GM12873 (cell line): ENCODE measurements around the gene MACROH2A1.

Experiments
- TF ChIP-seq, protein P1 (sequence below): IDR thresholded peaks from 2 replicates; pipeline ENCODE4 v1.5.1; 2012; ENCODE audit warnings: low read depth, mild to moderate bottlenecking, moderate library complexity, low read length, control low read depth; ENCODE audit not compliant: insufficient read depth; ENCODE audit errors: missing control alignments

MACROH2A1 gene

DNA sequence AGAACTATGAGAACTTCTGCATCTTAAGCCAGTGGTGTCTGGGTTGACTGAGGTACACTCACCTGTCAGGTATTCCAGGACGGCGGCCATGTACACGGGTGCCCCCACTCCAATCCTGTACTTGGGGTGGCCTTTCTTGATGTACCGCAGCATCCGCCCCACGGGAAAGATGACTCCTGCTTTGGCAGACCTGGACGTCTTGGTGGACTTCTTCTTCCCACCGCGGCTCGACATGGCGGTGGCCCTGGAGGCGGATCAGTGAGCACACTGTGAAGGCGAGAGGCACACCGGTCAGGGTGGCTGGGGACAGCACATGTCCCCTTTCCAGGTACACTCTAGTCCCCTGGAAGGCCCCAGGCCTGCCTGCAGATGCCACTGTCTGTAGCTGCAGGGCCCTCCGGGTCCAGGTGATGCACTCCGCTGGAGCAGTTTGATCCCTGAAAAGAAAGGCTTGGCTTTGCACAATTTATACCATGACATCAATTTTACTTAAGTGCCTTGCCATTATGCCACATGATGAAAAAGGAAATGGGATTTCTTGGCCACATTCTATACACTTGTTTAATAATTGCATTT is 10.1 kb downstream of the MACROH2A1 start:
- TF ChIP-seq, protein P1, sequence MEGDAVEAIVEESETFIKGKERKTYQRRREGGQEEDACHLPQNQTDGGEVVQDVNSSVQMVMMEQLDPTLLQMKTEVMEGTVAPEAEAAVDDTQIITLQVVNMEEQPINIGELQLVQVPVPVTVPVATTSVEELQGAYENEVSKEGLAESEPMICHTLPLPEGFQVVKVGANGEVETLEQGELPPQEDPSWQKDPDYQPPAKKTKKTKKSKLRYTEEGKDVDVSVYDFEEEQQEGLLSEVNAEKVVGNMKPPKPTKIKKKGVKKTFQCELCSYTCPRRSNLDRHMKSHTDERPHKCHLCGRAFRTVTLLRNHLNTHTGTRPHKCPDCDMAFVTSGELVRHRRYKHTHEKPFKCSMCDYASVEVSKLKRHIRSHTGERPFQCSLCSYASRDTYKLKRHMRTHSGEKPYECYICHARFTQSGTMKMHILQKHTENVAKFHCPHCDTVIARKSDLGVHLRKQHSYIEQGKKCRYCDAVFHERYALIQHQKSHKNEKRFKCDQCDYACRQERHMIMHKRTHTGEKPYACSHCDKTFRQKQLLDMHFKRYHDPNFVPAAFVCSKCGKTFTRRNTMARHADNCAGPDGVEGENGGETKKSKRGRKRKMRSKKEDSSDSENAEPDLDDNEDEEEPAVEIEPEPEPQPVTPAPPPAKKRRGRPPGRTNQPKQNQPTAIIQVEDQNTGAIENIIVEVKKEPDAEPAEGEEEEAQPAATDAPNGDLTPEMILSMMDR: no peak

DNA sequence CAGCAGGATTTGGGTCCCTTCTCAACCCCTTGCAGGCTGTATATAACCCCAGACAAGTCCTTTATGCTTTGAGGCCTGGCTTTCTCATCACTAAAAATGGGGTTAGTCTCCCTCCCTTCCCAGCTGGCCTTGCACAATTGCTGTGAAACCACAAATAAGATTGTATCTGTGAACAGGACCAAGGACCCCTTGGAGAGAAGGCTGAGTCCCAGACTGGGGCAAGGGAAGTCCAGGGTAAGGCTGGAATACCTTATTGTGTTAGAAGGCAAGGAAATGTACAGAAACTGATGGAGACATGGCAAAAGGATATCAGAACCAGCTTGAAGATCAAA is 11.4 kb downstream of the MACROH2A1 start:
- TF ChIP-seq, protein P1: no peak

DNA sequence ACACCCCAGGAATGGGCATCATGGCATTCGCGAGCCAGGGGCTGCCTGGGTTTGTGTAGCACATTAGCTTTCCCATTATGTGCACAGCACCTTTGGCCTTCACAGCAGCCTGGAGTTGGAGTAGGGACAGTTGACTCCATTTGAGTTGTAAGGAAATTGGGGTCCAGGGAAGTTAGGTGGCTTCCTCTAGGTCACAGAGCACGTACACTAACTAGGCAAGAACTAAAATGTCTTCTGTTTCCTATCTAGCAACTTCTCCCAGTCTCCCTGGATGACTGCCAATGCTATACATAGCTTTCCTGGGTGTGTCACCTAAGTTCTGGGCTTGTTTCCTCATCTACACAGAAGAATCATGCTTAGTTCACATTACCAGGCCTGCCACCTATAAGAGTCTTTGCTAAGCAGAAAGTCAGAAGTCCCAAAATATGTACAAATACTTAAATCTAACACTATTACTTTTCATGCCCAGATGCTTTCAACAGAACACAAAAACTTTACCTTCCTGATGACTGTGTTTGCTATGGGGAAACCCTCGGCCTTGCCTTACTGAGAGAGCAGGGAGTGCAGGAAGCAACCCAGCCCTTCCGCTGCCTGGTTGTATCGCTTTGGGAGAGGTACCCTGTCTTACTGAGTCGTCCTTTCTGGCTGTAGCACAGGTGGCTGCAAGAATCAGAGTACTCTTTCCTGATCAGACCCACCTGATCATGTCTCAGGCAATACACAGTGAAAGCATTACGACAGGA is 12.0 kb downstream of the MACROH2A1 start:
- TF ChIP-seq, protein P1: no peak

DNA sequence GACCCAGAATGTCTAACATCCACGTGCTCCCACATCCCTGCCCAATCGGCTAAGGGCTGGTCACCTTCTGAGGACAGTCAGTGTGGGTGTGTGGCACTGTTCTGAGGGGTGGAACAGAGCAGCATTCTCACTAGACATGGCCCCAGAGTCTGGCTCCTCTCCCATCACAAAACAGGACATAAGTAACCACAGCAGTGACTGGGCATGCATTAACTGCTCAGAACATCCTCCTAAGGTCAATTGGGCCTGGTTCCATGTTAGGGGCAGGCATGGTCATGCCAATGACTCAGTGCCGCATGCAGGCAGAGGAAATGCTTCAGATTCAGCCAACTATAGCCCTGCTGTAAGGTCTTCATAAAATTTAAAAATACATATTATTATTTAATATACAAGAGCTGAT is 12.9 kb downstream of the MACROH2A1 start:
- TF ChIP-seq, protein P1: no peak

DNA sequence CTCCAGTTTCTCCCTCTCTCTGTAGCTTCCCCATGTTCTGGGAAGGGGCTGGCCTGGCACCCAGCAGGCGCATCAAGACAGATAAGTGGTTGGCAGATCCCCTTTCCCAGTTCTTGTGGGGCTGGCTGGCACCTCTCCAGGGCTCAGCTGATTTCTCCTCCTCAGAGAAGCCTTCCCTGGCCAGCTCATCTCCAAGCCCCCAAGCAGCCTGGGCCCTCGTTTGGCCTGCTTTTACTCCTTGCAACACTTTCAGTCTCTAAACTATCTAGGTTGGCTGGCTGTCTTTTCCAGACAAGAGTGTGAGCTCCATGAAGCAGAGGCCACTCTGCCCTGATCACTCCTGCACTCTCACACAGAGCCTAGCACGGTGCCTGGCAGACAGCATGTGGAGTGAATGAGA is 13.5 kb downstream of the MACROH2A1 start:
- TF ChIP-seq, protein P1: no peak

DNA sequence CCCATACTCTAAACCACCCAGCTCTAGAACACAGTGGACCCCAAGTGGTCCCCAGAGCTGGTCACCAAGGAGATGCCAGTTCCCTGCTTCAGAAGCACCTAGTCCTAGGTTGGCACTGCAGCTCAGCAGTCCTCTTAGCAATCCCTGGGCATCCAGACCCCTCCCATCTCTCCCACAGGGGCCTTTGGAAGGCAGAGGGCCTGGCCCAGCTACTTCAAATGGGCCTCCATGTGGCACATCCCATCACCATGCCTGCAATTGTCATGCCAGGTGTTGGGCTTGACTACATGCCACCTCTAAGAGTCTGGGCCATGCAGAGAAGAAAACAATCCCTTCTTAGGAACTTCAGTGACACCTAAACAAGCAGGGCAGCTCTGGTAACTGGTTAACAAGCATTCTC is 14.1 kb downstream of the MACROH2A1 start:
- TF ChIP-seq, protein P1: no peak

DNA sequence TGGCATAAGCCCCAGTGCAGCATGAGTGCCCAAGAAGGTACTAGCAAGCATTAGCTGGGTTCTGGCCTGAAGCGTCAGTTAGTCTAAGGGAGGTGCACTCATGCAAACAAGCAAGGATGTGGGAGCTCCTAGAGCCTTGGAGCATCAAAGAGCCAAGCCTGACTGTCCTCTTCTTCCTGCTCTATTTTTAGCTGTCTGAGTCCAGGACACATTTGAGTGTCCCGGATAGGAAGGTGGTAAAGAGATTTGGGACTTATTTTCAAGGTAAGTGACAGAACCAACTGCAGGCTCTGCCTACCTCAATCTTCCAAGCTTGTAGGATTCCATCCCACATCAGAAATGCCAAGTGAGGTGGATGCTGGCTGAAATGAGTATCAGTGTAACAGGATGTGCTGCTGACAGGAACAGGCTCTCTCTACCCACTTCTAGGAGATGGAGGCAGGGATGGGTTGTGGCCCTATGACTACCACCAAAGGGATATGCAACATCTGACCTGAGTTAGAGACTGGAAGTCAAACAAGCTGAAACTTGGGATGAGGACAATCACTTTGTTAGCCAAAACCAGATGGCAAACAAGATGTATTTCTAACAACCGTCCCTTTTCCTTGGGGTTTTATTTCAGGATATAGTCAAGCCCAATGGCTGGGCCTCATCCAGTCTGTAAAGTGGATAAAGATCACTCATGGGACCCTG is 15.1 kb downstream of the MACROH2A1 start:
- TF ChIP-seq, protein P1: no peak
